HG03066 (cell line): ENCODE results near the gene NOSIP.

Experiments used
- ATAC-seq: cut with Tn5 transposase; IDR thresholded peaks from one replicate; pipeline ENCODE4 v1.9.1; 2021; ENCODE audit warnings: low read depth; ENCODE audit not compliant: unreplicated experiment

NOSIP gene

GRCh38 chr19:49595819-49596404, 15.6 kb upstream of the NOSIP start:
- ATAC-seq, result no peak

- ATAC-seq, result no peak
Observed at GRCh38 chr19:49594993-49595818, 14.8 kb upstream of the NOSIP start.

- no peak for ATAC-seq
Observed at GRCh38 chr19:49594157-49594992, 14.0 kb upstream of the NOSIP start.

- peak; percentile 48 for ATAC-seq
Observed at GRCh38 chr19:49593233-49594113, 13.1 kb upstream of the NOSIP start.

- ATAC-seq, result no peak
Observed at GRCh38 chr19:49592486-49593232, 12.3 kb upstream of the NOSIP start.

- ATAC-seq, result no peak
Observed at GRCh38 chr19:49591731-49592485, 11.6 kb upstream of the NOSIP start.

GRCh38 chr19:49590971-49591730, 10.8 kb upstream of the NOSIP start, which contains the start of gene PRR12:
PRR12 (plus strand) TSS chr19:49591182; CDS start chr19:49591655, 473 bp downstream.
- ATAC-seq, result no peak

GRCh38 chr19:49590071-49590970, 10.0 kb upstream of the NOSIP start:
- peak; percentile 63 for ATAC-seq

GRCh38 chr19:49589502-49589905, 9.1 kb upstream of the NOSIP start:
- no peak for ATAC-seq

GRCh38 chr19:49588365-49589122, 8.2 kb upstream of the NOSIP start:
- ATAC-seq, result no peak

- no peak for ATAC-seq
Observed at GRCh38 chr19:49587227-49587626, 6.9 kb upstream of the NOSIP start.

GRCh38 chr19:49585023-49585422, 4.7 kb upstream of the NOSIP start:
- ATAC-seq, result no peak

GRCh38 chr19:49583239-49583638, 2.9 kb upstream of the NOSIP start:
- no peak for ATAC-seq

GRCh38 chr19:49581007-49581508, 702 bp upstream of the NOSIP start, which contains the start of gene PRRG2:
PRRG2 (plus strand) TSS chr19:49581316; CDS start chr19:49583220, 1,904 bp downstream.
- no peak for ATAC-seq

GRCh38 chr19:49579947-49580263, 451 bp downstream of the NOSIP start:
- no peak for ATAC-seq

GRCh38 chr19:49579193-49579592, 1.2 kb downstream of the NOSIP start:
- ATAC-seq, result no peak
